Liver (tissue), 9 donors: Measurements from ENCODE around the gene CEP350. TPM values are rescaled to one million over a fixed set of nuclear protein-coding genes. Genes with fewer than 3 reads are reported as not detected.

Experiments
- DNase-seq: peaks from one replicate; pipeline ENCODE4 v3.0.0-alpha.2; 2017; ENCODE audit warnings: low spot score
- H3K27ac ChIP-seq, 2 donors: one replicate each; pipeline ENCODE4 v1.7.0; 2013; ENCODE audit warnings: inconsistent platforms in 2 of 2, low read length in 2 of 2, control low read depth in 1 of 2, low read depth in 1 of 2, mild to moderate bottlenecking in 1 of 2
- H3K27me3 ChIP-seq, 4 donors: one replicate each; pipeline versions ENCODE4 v1.6.1 to v1.7.0; 2013; ENCODE audit warnings: low read length in 3 of 4, inconsistent platforms in 1 of 4, mild to moderate bottlenecking in 1 of 4, moderate library complexity in 1 of 4; ENCODE audit not compliant: control insufficient read depth in 4 of 4, insufficient read depth in 4 of 4
- H3K36me3 ChIP-seq, 4 donors: one replicate each; pipeline versions ENCODE4 v1.6.1 to v1.7.0; 2013; ENCODE audit warnings: low read length in 3 of 4, mild to moderate bottlenecking in 3 of 4, low read depth in 1 of 4, moderate library complexity in 1 of 4; ENCODE audit not compliant: control insufficient read depth in 4 of 4, insufficient read depth in 3 of 4
- H3K4me1 ChIP-seq, 4 donors: one replicate each; pipeline versions ENCODE4 v1.6.1 to v1.7.0; 2013; ENCODE audit warnings: low read length in 3 of 4, mild to moderate bottlenecking in 3 of 4, moderate library complexity in 1 of 4; ENCODE audit not compliant: control insufficient read depth in 4 of 4, insufficient read depth in 4 of 4
- H3K4me3 ChIP-seq, 3 donors: one replicate each; pipeline versions ENCODE4 v1.6.1 to v1.7.0; 2013; ENCODE audit warnings: low read length in 3 of 3, control low read depth in 1 of 3, low read depth in 1 of 3, mild to moderate bottlenecking in 1 of 3
- H3K9ac ChIP-seq, 2 donors: one replicate each; pipeline ENCODE4 v1.7.0; 2013; ENCODE audit warnings: low read length in 2 of 2, mild to moderate bottlenecking in 2 of 2, moderate library complexity in 2 of 2, control low read depth in 1 of 2, low read depth in 1 of 2
- H3K9me3 ChIP-seq, 4 donors: one replicate each; pipeline versions ENCODE4 v1.6.1 to v1.7.0; 2013; ENCODE audit warnings: low read length in 3 of 4; ENCODE audit not compliant: control insufficient read depth in 4 of 4
- ATF3 ChIP-seq: IDR thresholded peaks from 2 replicates; pipeline ENCODE4 v1.6.1; 2016; ENCODE audit warnings: antibody characterized with exemption
- JUND ChIP-seq, 2 donors: IDR thresholded peaks; 2 replicates each; pipeline ENCODE4 v1.6.1; 2016; ENCODE audit warnings: antibody characterized with exemption in 2 of 2
- RAD21 ChIP-seq, 2 donors: IDR thresholded peaks; 2 replicates each; pipeline ENCODE4 v1.6.1; 2016; ENCODE audit warnings: antibody characterized with exemption in 2 of 2, mild to moderate bottlenecking in 2 of 2
- REST ChIP-seq: IDR thresholded peaks from 2 replicates; pipeline ENCODE4 v1.6.1; 2016; ENCODE audit warnings: antibody characterized with exemption, mild to moderate bottlenecking
- RXRA ChIP-seq, 2 donors: IDR thresholded peaks; 2 replicates each; pipeline ENCODE4 v1.6.1; 2017 to 2018; ENCODE audit warnings: antibody characterized with exemption in 2 of 2, mild to moderate bottlenecking in 1 of 2
- ZBTB33 ChIP-seq: IDR thresholded peaks from 2 replicates; pipeline ENCODE4 v1.6.1; 2016; ENCODE audit warnings: antibody characterized with exemption
- WGBS: extraction: QIAGEN DNeasy Blood & Tissue Kit; methylation state at CpG from one replicate; pipeline ENCODE4 v1.1.7; 2013; 5-methylcytosine and 5-hydroxymethylcytosine counted together
- polyA plus RNA-seq, 2 donors: library from polyadenylated mRNA; stranded (reverse) in 1 of 2; unstranded in 1 of 2; fragments of 200-250 nt in 1 of 2; fragments of >200 nt in 1 of 2; fragmentation: Nextera tagmentation in 1 of 2; extraction: Ambion mirVana in 1 of 2; gene quantifications; one replicate each; pipeline versions ENCODE4 v1.2.1 to v1.2.3, GENCODE V29; 2013 to 2015
- total RNA-seq, 2 donors: library from RNA; depleted of rRNA; stranded (reverse); fragments of >200 nt; gene quantifications; one replicate each; pipeline ENCODE4 v1.2.3, GENCODE V29; 2014
- donor health status: healthy.
- donor health status: healthy.
- donor health status: healthy.
- donor health status: healthy.
- donor health status: healthy.

CEP350 gene
- total and polyA plus RNA-seq, 4 donors = 4.5 to 49.0 (median 18.9) TPM

GRCh38 chr1:179971563-179972496 lies 17.2 kb downstream of the CEP350 start:
- H3K4me3 ChIP-seq = no peak overlapping the region

More at GRCh38 chr1:179971563-179972496, 17.2 kb downstream of the CEP350 start:
- Histone ChIP-seq H3K9me3 (no peaks in the 10 kb centered on the region), H3K36me3 (no peaks in the 10 kb centered on the region), H3K27me3 (no peaks in the 10 kb centered on the region), H3K27ac (no peak overlapping the region), H3K9ac (no peak overlapping the region), H3K4me1 (peaks cover 0 to 7% (median 1%) of the 10 kb centered on the region in 4 donors)
- TF ChIP-seq RXRA (IDR thresholded peaks at IDR 0.05) (no peak), RAD21 (IDR thresholded peaks at IDR 0.05) (no peak), JUND (IDR thresholded peaks at IDR 0.05) (no peak), ZBTB33 (no peak), REST (no peak), ATF3 (no peak)
- WGBS = 69% methylated on average over 5 of the region's 5 CpGs
- DNase-seq = no peak
